ENCODE results near the gene IDUA.

IDUA gene

DNA sequence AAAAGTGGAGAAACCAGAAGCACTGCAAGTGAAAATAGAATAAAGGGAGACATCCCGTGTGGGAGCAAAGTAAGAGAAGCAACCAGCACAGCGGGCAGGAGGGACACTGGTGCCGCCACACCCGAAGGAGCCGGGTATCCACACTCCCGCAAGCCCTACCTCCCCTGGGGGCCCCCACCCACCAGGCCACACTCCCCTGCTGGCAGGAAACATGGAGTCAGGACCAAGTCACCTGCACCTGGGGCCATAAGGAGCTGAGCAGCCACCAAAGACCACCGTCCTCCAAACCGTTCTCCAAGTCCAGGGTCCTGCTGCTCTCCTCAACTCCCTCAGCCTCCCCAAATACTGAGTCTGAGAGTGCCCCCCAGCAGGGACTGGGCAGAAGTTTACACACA is 55.1 kb downstream of the IDUA start:
- Histone ChIP-seq H3K27ac (replicated peaks) (no peak overlapping the region), H3K27me3 (ENCODE audit: insufficient read depth, poor library complexity, severe bottlenecking) (peaks cover 12% of the 10 kb centered on the region), H3K4me3 (replicated peaks; ENCODE audit: insufficient read depth, low read length) (no peak overlapping the region)
- no peak for DNase-seq (ENCODE audit: low read depth in 1 of 2, low spot score in 1 of 2)
- TF ChIP-seq, protein P1, sequence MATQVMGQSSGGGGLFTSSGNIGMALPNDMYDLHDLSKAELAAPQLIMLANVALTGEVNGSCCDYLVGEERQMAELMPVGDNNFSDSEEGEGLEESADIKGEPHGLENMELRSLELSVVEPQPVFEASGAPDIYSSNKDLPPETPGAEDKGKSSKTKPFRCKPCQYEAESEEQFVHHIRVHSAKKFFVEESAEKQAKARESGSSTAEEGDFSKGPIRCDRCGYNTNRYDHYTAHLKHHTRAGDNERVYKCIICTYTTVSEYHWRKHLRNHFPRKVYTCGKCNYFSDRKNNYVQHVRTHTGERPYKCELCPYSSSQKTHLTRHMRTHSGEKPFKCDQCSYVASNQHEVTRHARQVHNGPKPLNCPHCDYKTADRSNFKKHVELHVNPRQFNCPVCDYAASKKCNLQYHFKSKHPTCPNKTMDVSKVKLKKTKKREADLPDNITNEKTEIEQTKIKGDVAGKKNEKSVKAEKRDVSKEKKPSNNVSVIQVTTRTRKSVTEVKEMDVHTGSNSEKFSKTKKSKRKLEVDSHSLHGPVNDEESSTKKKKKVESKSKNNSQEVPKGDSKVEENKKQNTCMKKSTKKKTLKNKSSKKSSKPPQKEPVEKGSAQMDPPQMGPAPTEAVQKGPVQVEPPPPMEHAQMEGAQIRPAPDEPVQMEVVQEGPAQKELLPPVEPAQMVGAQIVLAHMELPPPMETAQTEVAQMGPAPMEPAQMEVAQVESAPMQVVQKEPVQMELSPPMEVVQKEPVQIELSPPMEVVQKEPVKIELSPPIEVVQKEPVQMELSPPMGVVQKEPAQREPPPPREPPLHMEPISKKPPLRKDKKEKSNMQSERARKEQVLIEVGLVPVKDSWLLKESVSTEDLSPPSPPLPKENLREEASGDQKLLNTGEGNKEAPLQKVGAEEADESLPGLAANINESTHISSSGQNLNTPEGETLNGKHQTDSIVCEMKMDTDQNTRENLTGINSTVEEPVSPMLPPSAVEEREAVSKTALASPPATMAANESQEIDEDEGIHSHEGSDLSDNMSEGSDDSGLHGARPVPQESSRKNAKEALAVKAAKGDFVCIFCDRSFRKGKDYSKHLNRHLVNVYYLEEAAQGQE (IDR thresholded peaks at IDR 0.05; ENCODE audit: insufficient replicate concordance, low read depth) = no peak

DNA sequence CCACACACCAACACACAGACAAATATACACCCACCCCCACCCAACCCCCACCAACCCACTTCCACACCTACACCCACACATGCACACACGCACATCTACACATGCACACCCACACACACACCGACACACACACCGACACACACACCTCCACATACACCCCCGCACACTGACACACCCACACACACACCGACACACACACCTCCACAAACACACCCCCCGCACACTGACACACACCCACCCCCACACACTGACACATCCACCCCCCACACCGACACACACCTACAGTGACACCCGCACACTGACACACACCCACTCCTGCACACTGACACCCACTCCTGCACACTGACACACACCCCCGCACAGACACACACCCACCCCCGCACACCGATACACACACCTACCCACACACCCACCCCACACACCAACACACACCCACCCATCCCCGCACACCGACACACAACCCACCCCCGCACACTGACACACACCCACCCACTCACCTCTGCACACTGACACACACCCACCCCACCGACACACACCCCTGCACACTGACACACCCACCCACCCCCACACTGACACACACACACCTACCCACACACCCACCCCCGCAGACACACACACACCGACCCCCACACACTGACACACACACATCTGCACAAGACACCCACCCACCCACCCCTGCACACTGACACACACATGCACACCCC is 55.7 kb downstream of the IDUA start:
- TF ChIP-seq POLR2AphosphoS5 (IDR thresholded peaks at IDR 0.05; ENCODE audit: low read depth) (no peak), GABPA (IDR thresholded peaks at IDR 0.05; ENCODE audit: low read depth) (no peak), SPI1 (IDR thresholded peaks at IDR 0.05; ENCODE audit: borderline replicate concordance, low read depth) (no peak)
- TF ChIP-seq, protein P2, sequence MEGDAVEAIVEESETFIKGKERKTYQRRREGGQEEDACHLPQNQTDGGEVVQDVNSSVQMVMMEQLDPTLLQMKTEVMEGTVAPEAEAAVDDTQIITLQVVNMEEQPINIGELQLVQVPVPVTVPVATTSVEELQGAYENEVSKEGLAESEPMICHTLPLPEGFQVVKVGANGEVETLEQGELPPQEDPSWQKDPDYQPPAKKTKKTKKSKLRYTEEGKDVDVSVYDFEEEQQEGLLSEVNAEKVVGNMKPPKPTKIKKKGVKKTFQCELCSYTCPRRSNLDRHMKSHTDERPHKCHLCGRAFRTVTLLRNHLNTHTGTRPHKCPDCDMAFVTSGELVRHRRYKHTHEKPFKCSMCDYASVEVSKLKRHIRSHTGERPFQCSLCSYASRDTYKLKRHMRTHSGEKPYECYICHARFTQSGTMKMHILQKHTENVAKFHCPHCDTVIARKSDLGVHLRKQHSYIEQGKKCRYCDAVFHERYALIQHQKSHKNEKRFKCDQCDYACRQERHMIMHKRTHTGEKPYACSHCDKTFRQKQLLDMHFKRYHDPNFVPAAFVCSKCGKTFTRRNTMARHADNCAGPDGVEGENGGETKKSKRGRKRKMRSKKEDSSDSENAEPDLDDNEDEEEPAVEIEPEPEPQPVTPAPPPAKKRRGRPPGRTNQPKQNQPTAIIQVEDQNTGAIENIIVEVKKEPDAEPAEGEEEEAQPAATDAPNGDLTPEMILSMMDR (IDR thresholded peaks at IDR 0.05; ENCODE audit: insufficient read depth, low read length) = no peak
- TF ChIP-seq, protein P1 (IDR thresholded peaks at IDR 0.05; ENCODE audit: insufficient replicate concordance, low read depth) = no peak
- DNase-seq (ENCODE audit: low read depth in 1 of 2, low spot score in 1 of 2) = no peak
- H3K27me3 ChIP-seq (ENCODE audit: insufficient read depth, poor library complexity, severe bottlenecking) = peaks cover 12% of the 10 kb centered on the region
- no peak overlapping the region for H3K27ac ChIP-seq (replicated peaks)
- H3K4me3 ChIP-seq (replicated peaks; ENCODE audit: insufficient read depth, low read length) = no peak overlapping the region

DNA sequence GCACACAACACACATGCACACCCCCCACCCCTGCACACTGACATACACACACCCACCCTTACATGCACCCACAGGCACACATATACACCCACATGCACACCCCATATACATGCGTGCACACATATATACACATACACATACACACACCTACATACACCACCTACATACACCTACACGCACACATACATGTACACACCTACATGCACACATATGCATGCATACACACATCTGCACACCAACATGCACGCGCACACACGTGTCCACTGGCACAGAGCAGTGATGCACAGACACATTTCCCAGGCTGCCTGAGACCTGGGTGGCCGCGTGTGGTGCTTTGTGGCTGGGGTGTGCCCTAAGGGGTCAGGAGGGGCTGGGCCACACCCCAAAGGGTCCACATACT is 56.3 kb downstream of the IDUA start:
- Histone ChIP-seq H3K27ac (replicated peaks) (no peak overlapping the region), H3K4me3 (replicated peaks; ENCODE audit: insufficient read depth, low read length) (no peak overlapping the region), H3K27me3 (ENCODE audit: insufficient read depth, poor library complexity, severe bottlenecking) (peaks cover 12% of the 10 kb centered on the region)
- DNase-seq (ENCODE audit: low read depth in 1 of 2, low spot score in 1 of 2) = no peak
- TF ChIP-seq, protein P2 (IDR thresholded peaks at IDR 0.05; ENCODE audit: insufficient read depth, low read length) = no peak
- TF ChIP-seq SPI1 (IDR thresholded peaks at IDR 0.05; ENCODE audit: borderline replicate concordance, low read depth) = no peak
- TF ChIP-seq, protein P1 (IDR thresholded peaks at IDR 0.05; ENCODE audit: insufficient replicate concordance, low read depth) = no peak
- TF ChIP-seq POLR2AphosphoS5 (IDR thresholded peaks at IDR 0.05; ENCODE audit: low read depth) = no peak
- TF ChIP-seq GABPA (IDR thresholded peaks at IDR 0.05; ENCODE audit: low read depth) = no peak

Data from HL-60 (cell line).